Caco-2 (cell line): Measurements from ENCODE around the gene OGA. TPM values are rescaled to one million over a fixed set of nuclear protein-coding genes. Genes with fewer than 3 reads are reported as not detected.
A peak's percentile ranks its signal among the peaks of the same experiment; 100 is the strongest.

Experiments used
- BruUV-seq: library from RNA; stranded (reverse); fragments of 400-500 nt; replicated peaks from 2 replicates; lab custom pipeline; 2021; lab: Mats Ljungman, UMichigan
- CTCF ChIA-PET: fragments of 300-600 bp; sonication (Branson Sonifier 250); formaldehyde crosslinking; loops from one replicate; lab custom pipeline; 2022; ENCODE audit warnings: antibody characterized with exemption; lab: Charles Lee
- POLR2A ChIA-PET: fragments of 300-600 bp; sonication (Branson Sonifier 250); formaldehyde crosslinking; loops from one replicate; lab custom pipeline; 2022; ENCODE audit warnings: antibody characterized with exemption; lab: Charles Lee
- DNase-seq, 2 experiments: peaks; one replicate each; pipeline versions ENCODE4 v3.0.0 to v3.0.0-alpha.2; 2020 to 2022
- H3K27me3 ChIP-seq: replicated peaks from 2 replicates; pipeline ENCODE4 v1.6.0; 2011; ENCODE audit warnings: low read length; ENCODE audit not compliant: control insufficient read depth, insufficient read depth
- H3K36me3 ChIP-seq: 2 replicates; pipeline ENCODE4 v1.5.1; 2011; ENCODE audit warnings: low read length; ENCODE audit not compliant: control insufficient read depth, insufficient read depth
- H3K4me1 ChIP-seq: fragments of 250-450 bp; sonication (Bioruptor Pico); 2 replicates; pipeline ENCODE4 v1.5.1; 2020; ENCODE audit warnings: mild to moderate bottlenecking
- H3K4me3 ChIP-seq: 2 replicates; pipeline ENCODE4 v1.5.1; 2011; ENCODE audit warnings: low read depth, mild to moderate bottlenecking, control low read depth, low read length
- H3K9me3 ChIP-seq: fragments of 250-450 bp; sonication (Bioruptor Pico); 2 replicates; pipeline ENCODE4 v1.5.1; 2020; ENCODE audit warnings: mild to moderate bottlenecking, moderate library complexity
- H3K27ac Mint-ChIP-seq: one replicate; pipeline ENCODE4 v1.8.0; 2022; ENCODE audit warnings: mixed read lengths; ENCODE audit not compliant: unreplicated experiment
- H3K27me3 Mint-ChIP-seq: one replicate; pipeline ENCODE4 v1.8.0; 2022; ENCODE audit warnings: mixed read lengths; ENCODE audit not compliant: insufficient read depth, unreplicated experiment
- H3K36me3 Mint-ChIP-seq: one replicate; pipeline ENCODE4 v1.8.0; 2022; ENCODE audit warnings: mild to moderate bottlenecking, mixed read lengths; ENCODE audit not compliant: insufficient read depth, unreplicated experiment
- H3K4me1 Mint-ChIP-seq: one replicate; pipeline ENCODE4 v1.8.0; 2022; ENCODE audit warnings: low read depth, mixed read lengths; ENCODE audit not compliant: unreplicated experiment
- H3K4me3 Mint-ChIP-seq: one replicate; pipeline ENCODE4 v1.8.0; 2022; ENCODE audit warnings: mild to moderate bottlenecking, moderate library complexity, mixed read lengths; ENCODE audit not compliant: unreplicated experiment
- H3K9me3 Mint-ChIP-seq: one replicate; pipeline ENCODE4 v1.8.0; 2022; ENCODE audit warnings: mixed read lengths; ENCODE audit not compliant: unreplicated experiment
- intact Hi-C: fragments of 100-400 bp; cut with micrococcal nuclease; formaldehyde crosslinking; loops from one replicate; pipeline ENCODE4 v1.10.0; 2022; ENCODE audit not compliant: unreplicated experiment
- total RNA-seq: library from RNA; stranded (reverse); gene quantifications from 2 replicates; pipeline ENCODE4 v1.2.3, GENCODE V29; 2022
- TF ChIP-seq, protein P1 (sequence below), 2 experiments: fragments of 200-600 bp in 1 of 2; IDR thresholded peaks; 1 replicate in 1 of 2; 2 replicates in 1 of 2; pipeline versions ENCODE4 v1.5.1 to v1.8.0; 2011 to 2022; ENCODE audit warnings: antibody characterized with exemption in 1 of 2, control low read depth in 1 of 2, inconsistent platforms in 1 of 2, low read depth in 1 of 2, low read length in 1 of 2, mild to moderate bottlenecking in 1 of 2, moderate library complexity in 1 of 2; ENCODE audit not compliant: insufficient read depth in 1 of 2, severe bottlenecking in 1 of 2, unreplicated experiment in 1 of 2

OGA gene
- total RNA-seq, 1 experiment from 2014 or later: 76.9 TPM

DNA sequence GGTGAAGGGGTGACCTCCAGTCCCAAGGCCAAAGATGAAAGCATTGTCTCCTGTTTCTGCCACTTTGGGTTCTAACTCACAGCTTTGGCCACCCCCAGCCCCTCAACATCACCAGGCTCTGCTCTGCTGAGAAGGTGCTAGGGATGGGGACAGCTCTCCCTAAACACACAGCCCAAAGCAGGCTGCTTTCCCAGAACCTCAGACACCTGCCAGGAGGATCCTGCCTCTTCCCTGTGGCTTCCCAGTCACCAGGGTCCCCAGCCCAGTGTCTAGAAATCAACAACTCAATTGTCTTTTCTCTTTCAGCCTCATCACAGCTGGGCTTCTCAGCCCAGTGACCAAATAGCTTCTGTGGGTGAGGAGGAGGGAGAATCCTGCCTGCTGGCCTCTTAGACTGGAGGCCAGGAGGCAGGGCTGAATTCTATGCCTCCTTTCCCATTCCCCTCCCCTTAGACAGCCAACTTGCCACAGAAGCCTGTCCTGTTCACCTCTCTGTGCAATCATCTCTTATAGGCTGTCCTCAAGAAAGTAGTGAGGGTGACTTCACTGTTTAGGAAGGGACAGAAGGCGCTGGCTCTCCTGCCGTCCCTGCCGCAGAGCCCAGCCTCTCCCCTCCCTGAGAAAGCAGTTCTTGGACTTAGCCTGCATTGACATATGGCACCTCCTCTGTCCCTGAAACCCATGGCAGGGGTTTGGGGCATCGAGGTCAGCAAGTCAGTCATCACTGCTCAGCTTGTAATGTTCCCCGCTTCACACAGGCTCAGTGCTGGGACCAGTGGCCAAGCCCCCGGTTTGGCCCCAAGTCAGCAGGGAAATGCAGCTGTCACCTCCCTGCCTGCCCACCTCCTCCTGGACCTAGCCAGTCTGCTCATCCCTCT lies 46.0 kb downstream of the OGA start:
- POLR2A ChIA-PET: no interaction called here
- Mint-ChIP-seq H3K27me3 (peaks cover 9% of the 10 kb centered on the region), H3K9me3 (no peaks in the 10 kb centered on the region), H3K36me3 (peaks cover under 1% of the 10 kb centered on the region), H3K4me1 (no peaks in the 10 kb centered on the region), H3K4me3 (no peak overlapping the region), H3K27ac (no peak overlapping the region)
- Histone ChIP-seq H3K4me1 (no peaks in the 10 kb centered on the region), H3K27me3 (no peaks in the 10 kb centered on the region; the same call in 1 of the 2 replicates), H3K4me3 (no peak overlapping the region), H3K9me3 (no peaks in the 10 kb centered on the region), H3K36me3 (no peaks in the 10 kb centered on the region)
- no peak for DNase-seq
- no TSS peak for BruUV-seq
- intact Hi-C loops: no loop called here
- CTCF ChIA-PET: interaction anchor here (1.3 kb wide), 1 partner anchor 170 kb away, joined by 4 read pairs; no protein-coding TSS in a partner anchor
- TF ChIP-seq, protein P1, sequence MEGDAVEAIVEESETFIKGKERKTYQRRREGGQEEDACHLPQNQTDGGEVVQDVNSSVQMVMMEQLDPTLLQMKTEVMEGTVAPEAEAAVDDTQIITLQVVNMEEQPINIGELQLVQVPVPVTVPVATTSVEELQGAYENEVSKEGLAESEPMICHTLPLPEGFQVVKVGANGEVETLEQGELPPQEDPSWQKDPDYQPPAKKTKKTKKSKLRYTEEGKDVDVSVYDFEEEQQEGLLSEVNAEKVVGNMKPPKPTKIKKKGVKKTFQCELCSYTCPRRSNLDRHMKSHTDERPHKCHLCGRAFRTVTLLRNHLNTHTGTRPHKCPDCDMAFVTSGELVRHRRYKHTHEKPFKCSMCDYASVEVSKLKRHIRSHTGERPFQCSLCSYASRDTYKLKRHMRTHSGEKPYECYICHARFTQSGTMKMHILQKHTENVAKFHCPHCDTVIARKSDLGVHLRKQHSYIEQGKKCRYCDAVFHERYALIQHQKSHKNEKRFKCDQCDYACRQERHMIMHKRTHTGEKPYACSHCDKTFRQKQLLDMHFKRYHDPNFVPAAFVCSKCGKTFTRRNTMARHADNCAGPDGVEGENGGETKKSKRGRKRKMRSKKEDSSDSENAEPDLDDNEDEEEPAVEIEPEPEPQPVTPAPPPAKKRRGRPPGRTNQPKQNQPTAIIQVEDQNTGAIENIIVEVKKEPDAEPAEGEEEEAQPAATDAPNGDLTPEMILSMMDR (IDR thresholded peaks at IDR 0.05; ENCODE audit: insufficient read depth in 1 of 2, low read depth in 1 of 2, low read length in 1 of 2, severe bottlenecking in 1 of 2, unreplicated experiment in 1 of 2): no peak

DNA sequence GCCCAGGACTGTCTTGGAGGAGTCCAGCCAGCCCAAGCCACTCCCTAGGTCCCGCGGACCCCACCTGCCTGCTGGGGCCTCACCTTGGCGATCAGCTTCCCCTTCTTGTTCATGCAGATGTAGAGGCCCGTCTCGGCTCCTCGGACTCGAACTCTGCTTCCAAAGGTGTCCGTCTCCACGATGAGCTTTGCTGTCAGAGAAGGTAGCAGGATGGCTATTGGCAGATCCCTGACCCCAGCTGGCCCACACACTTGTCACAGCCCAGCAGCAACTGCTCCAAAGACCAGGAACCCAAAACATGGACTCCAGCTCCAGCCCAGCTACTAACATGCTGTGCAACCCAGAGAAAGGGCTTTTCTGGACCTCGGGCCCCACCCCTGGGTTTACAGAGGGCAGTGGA lies 46.9 kb downstream of the OGA start:
- ChIA-PET CTCF (interaction anchor here (0.6 to 1.3 kb wide), 2 partner anchors 26 to 169 kb away, joined by 4 to 5 read pairs; no protein-coding TSS in a partner anchor), POLR2A (interaction anchor here (0.6 kb wide), 1 partner anchor 185 kb away, joined by 3 read pairs; no protein-coding TSS in a partner anchor)
- no peaks in the 10 kb centered on the region for H3K36me3 ChIP-seq
- H3K36me3 Mint-ChIP-seq: no peaks in the 10 kb centered on the region
- intact Hi-C loops: no loop called here
- H3K27me3 Mint-ChIP-seq: peaks cover 5% of the 10 kb centered on the region
- H3K9me3 ChIP-seq: no peaks in the 10 kb centered on the region
- TF ChIP-seq, protein P1 (IDR thresholded peaks at IDR 0.05; ENCODE audit: insufficient read depth in 1 of 2, low read depth in 1 of 2, low read length in 1 of 2, severe bottlenecking in 1 of 2, unreplicated experiment in 1 of 2): no peak
- no peaks in the 10 kb centered on the region for H3K4me1 ChIP-seq
- H3K4me3 ChIP-seq: no peak overlapping the region
- no peaks in the 10 kb centered on the region for H3K4me1 Mint-ChIP-seq
- H3K9me3 Mint-ChIP-seq: no peaks in the 10 kb centered on the region
- no TSS peak for BruUV-seq
- DNase-seq: peak in 1 of 2 experiments; percentile 35
- peaks cover 1% of the 10 kb centered on the region; the same call in 1 of the 2 replicates for H3K27me3 ChIP-seq
- no peak overlapping the region for H3K27ac Mint-ChIP-seq
- no peak overlapping the region for H3K4me3 Mint-ChIP-seq

DNA sequence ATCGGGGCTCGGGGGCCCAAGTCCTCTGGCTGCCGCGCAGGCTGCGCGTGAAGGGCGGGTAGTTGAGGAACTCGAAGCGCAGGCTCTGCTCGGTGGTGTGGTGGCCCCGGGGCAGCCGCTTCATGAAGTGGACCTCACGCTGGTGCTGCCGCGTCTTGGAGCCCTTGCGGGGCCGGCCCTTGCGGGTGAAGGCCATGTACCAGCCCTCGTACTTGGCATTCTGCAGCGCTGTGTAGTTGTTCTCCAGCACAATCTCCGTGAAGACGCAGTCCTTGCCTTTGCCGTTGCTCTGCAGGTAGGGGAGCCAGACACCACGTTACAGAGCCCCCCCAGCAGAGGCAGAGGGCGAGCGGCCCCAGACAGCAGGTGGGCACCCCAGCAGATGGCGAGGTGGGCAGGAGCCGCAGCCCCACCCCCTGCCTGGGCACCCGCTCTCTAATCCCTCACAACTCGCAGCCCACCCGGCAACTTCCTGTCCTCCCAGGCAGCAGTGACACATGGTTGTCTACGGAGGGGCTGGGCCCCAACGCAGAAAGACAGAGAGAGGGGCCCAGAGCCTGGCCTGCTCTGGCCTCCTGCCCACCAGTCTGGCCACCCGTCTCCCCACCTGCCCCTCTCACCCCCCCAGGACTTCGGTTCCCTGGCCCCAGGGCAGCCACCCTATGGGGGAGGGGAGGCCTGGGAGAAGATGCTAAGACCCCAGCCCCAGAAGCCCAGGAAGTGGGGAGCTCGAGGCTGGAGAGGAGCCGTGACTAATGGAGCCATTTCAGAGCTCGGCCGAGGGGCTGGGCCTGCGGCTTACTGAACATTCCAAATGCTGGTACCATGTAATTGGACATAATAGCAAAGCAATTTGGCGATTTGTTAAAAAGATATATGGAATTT lies 47.7 kb downstream of the OGA start:
- TF ChIP-seq, protein P1 (IDR thresholded peaks at IDR 0.05; ENCODE audit: insufficient read depth in 1 of 2, low read depth in 1 of 2, low read length in 1 of 2, severe bottlenecking in 1 of 2, unreplicated experiment in 1 of 2): no peak
- Mint-ChIP-seq H3K4me1 (no peaks in the 10 kb centered on the region), H3K36me3 (no peaks in the 10 kb centered on the region), H3K27ac (no peak overlapping the region), H3K9me3 (no peaks in the 10 kb centered on the region), H3K27me3 (peaks cover 9% of the 10 kb centered on the region), H3K4me3 (no peak overlapping the region)
- Histone ChIP-seq H3K4me1 (no peaks in the 10 kb centered on the region), H3K9me3 (no peaks in the 10 kb centered on the region), H3K27me3 (peaks cover 1% of the 10 kb centered on the region; the same call in 1 of the 2 replicates), H3K36me3 (no peaks in the 10 kb centered on the region), H3K4me3 (no peak overlapping the region)
- intact Hi-C loops: no loop called here
- CTCF ChIA-PET: interaction anchor here (0.6 to 0.7 kb wide), 2 partner anchors 26 to 281 kb away, joined by 3 to 5 read pairs; no protein-coding TSS in a partner anchor
- no TSS peak for BruUV-seq
- no peak for DNase-seq
- POLR2A ChIA-PET: interaction anchor here (0.6 kb wide), 1 partner anchor 184 kb away, joined by 3 read pairs; no protein-coding TSS in a partner anchor
